ENCODE results near the gene UGT2A3. TPM values are rescaled to one million over a fixed set of nuclear protein-coding genes. Genes with fewer than 3 reads are reported as not detected.
"Not testable (repeated sequence)": the region's sequence is repeated elsewhere in the genome, so short reads cannot be mapped to it uniquely, and the experiment has no call there.

Gene UGT2A3
- total RNA-seq, 1 experiment from 2014 or later, result 0.17 TPM

- in situ Hi-C loops (cut with HindIII; ENCODE audit: low pct_unique_long_range_greater_than_20kb, low sequenced_read_pairs), result no loop called here
- DNase-seq (ENCODE audit: low read depth), result no peak
Observed at GRCh38 chr4:68927165-68927564, 24.4 kb downstream of the UGT2A3 start.

GRCh38 chr4:68922202-68922601, 29.4 kb downstream of the UGT2A3 start:
- in situ Hi-C loops (cut with HindIII; ENCODE audit: low pct_unique_long_range_greater_than_20kb, low sequenced_read_pairs); DNase-seq (ENCODE audit: low read depth): not testable (repeated sequence)

GRCh38 chr4:68921051-68921450, 30.6 kb downstream of the UGT2A3 start:
- in situ Hi-C loops (cut with HindIII; ENCODE audit: low pct_unique_long_range_greater_than_20kb, low sequenced_read_pairs), result no loop called here

GRCh38 chr4:68917016-68917415, 34.6 kb downstream of the UGT2A3 start:
- DNase-seq (ENCODE audit: low read depth), result no peak
- in situ Hi-C loops (cut with HindIII; ENCODE audit: low pct_unique_long_range_greater_than_20kb, low sequenced_read_pairs), result no loop called here

More at GRCh38 chr4:68921051-68921450, 30.6 kb downstream of the UGT2A3 start:
- DNase-seq (ENCODE audit: low read depth), result no peak

- no peak for DNase-seq (ENCODE audit: low read depth)
- in situ Hi-C loops (cut with HindIII; ENCODE audit: low pct_unique_long_range_greater_than_20kb, low sequenced_read_pairs), result no loop called here
Observed at GRCh38 chr4:68912807-68913206, 38.8 kb downstream of the UGT2A3 start.

GRCh38 chr4:68909385-68909784, 42.2 kb downstream of the UGT2A3 start:
- no peak for DNase-seq (ENCODE audit: low read depth)
- in situ Hi-C loops (cut with HindIII; ENCODE audit: low pct_unique_long_range_greater_than_20kb, low sequenced_read_pairs), result no loop called here

- DNase-seq (ENCODE audit: low read depth), result no peak
- in situ Hi-C loops (cut with HindIII; ENCODE audit: low pct_unique_long_range_greater_than_20kb, low sequenced_read_pairs), result no loop called here
Observed at GRCh38 chr4:68907788-68908700, 43.6 kb downstream of the UGT2A3 start.

- DNase-seq (ENCODE audit: low read depth), result no peak
- in situ Hi-C loops (cut with HindIII; ENCODE audit: low pct_unique_long_range_greater_than_20kb, low sequenced_read_pairs), result no loop called here
Observed at GRCh38 chr4:68907245-68907644, 44.4 kb downstream of the UGT2A3 start.

GRCh38 chr4:68906780-68907137, 44.8 kb downstream of the UGT2A3 start:
- DNase-seq (ENCODE audit: low read depth), result no peak
- in situ Hi-C loops (cut with HindIII; ENCODE audit: low pct_unique_long_range_greater_than_20kb, low sequenced_read_pairs), result no loop called here

GRCh38 chr4:68905939-68906779, 45.4 kb downstream of the UGT2A3 start:
- in situ Hi-C loops (cut with HindIII; ENCODE audit: low pct_unique_long_range_greater_than_20kb, low sequenced_read_pairs), result no loop called here
- DNase-seq (ENCODE audit: low read depth), result no peak

GRCh38 chr4:68905598-68905938, 46.0 kb downstream of the UGT2A3 start:
- in situ Hi-C loops (cut with HindIII; ENCODE audit: low pct_unique_long_range_greater_than_20kb, low sequenced_read_pairs), result no loop called here
- no peak for DNase-seq (ENCODE audit: low read depth)

GRCh38 chr4:68904786-68905185, 46.8 kb downstream of the UGT2A3 start:
- in situ Hi-C loops (cut with HindIII; ENCODE audit: low pct_unique_long_range_greater_than_20kb, low sequenced_read_pairs), result no loop called here
- no peak for DNase-seq (ENCODE audit: low read depth)

GRCh38 chr4:68896749-68897148, 54.9 kb downstream of the UGT2A3 start:
- in situ Hi-C loops (cut with HindIII; ENCODE audit: low pct_unique_long_range_greater_than_20kb, low sequenced_read_pairs), result no loop called here
- no peak for DNase-seq (ENCODE audit: low read depth)

GRCh38 chr4:68895561-68896198, 55.9 kb downstream of the UGT2A3 start:
- in situ Hi-C loops (cut with HindIII; ENCODE audit: low pct_unique_long_range_greater_than_20kb, low sequenced_read_pairs), result no loop called here
- peak; percentile 21 for DNase-seq (ENCODE audit: low read depth)

GRCh38 chr4:68892861-68893260, 58.7 kb downstream of the UGT2A3 start:
- no peak for DNase-seq (ENCODE audit: low read depth)
- in situ Hi-C loops (cut with HindIII; ENCODE audit: low pct_unique_long_range_greater_than_20kb, low sequenced_read_pairs), result no loop called here

- in situ Hi-C loops (cut with HindIII; ENCODE audit: low pct_unique_long_range_greater_than_20kb, low sequenced_read_pairs), result no loop called here
- no peak for DNase-seq (ENCODE audit: low read depth)
Observed at GRCh38 chr4:68891678-68892077, 59.9 kb downstream of the UGT2A3 start.

- no peak for DNase-seq (ENCODE audit: low read depth)
- in situ Hi-C loops (cut with HindIII; ENCODE audit: low pct_unique_long_range_greater_than_20kb, low sequenced_read_pairs), result no loop called here
Observed at GRCh38 chr4:68885545-68885944, 66.1 kb downstream of the UGT2A3 start.

- DNase-seq (ENCODE audit: low read depth), result no peak
- in situ Hi-C loops (cut with HindIII; ENCODE audit: low pct_unique_long_range_greater_than_20kb, low sequenced_read_pairs), result no loop called here
Observed at GRCh38 chr4:68883870-68884269, 67.7 kb downstream of the UGT2A3 start.

Data from Caki2 (cell line).